ENCODE results near the gene ADAMTS13. TPM values are rescaled to one million over a fixed set of nuclear protein-coding genes. Genes with fewer than 3 reads are reported as not detected.

ADAMTS13 gene
- total RNA-seq, 1 experiment from 2014 or later = 12.0 TPM

DNA sequence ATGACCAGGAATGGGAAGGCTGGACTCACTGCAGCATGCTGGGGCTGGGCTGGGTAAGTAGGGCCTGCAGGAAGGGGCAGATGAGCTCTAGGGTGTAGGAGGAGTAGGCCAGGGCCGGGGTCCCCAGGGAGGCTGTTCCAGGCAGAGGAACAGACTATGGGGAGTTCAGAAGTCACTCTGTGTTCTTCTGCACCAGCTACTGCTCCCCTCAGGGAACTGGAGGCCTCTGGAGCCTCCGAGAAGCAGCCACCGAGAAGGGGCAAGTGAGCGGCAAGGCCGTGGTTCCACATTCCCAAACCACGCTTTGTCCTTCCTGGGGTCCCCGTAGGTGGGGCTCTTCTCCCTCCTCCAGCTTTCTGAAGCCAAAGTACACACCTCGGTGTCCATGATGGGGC, 65.2 kb downstream of the ADAMTS13 start:
- POLR2A ChIA-PET = no interaction called here
- no peak for DNase-seq (ENCODE audit: low spot score)
- Mint-ChIP-seq H3K27ac (no peak overlapping the region), H3K36me3 (no peaks in the 10 kb centered on the region), H3K4me3 (no peak overlapping the region), H3K4me1 (no peaks in the 10 kb centered on the region), H3K27me3 (ENCODE audit: low read depth) (peaks cover 4% of the 10 kb centered on the region; the same call in 1 of the 2 replicates), H3K9me3 (no peaks in the 10 kb centered on the region)
- no peak for ATAC-seq
- CTCF ChIA-PET = interaction anchor here (0.7 to 2.0 kb wide), 14 partner anchors 9 to 229 kb away, joined by 3 to 29 read pairs (median 4); partner anchors contain the start of genes CACFD1, SLC2A6 and STKLD1
- TF ChIP-seq, protein P1, sequence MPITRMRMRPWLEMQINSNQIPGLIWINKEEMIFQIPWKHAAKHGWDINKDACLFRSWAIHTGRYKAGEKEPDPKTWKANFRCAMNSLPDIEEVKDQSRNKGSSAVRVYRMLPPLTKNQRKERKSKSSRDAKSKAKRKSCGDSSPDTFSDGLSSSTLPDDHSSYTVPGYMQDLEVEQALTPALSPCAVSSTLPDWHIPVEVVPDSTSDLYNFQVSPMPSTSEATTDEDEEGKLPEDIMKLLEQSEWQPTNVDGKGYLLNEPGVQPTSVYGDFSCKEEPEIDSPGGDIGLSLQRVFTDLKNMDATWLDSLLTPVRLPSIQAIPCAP (CRISPR knock-in tag; IDR thresholded peaks at IDR 0.05) = no peak
- TF ChIP-seq ZNF232 (CRISPR knock-in tag; IDR thresholded peaks at IDR 0.05) (no peak), MXD4 (CRISPR knock-in tag; IDR thresholded peaks at IDR 0.05; ENCODE audit: borderline replicate concordance) (no peak), EMX1 (CRISPR knock-in tag; IDR thresholded peaks at IDR 0.05) (no peak), IRF2 (CRISPR knock-in tag; IDR thresholded peaks at IDR 0.05; ENCODE audit: borderline replicate concordance, low read depth) (no peak), TCF7 (CRISPR knock-in tag; IDR thresholded peaks at IDR 0.05; ENCODE audit: low read depth) (no peak), NFATC4 (CRISPR knock-in tag; IDR thresholded peaks at IDR 0.05) (no peak), ZNF671 (CRISPR knock-in tag; IDR thresholded peaks at IDR 0.05) (no peak)
- TF ChIP-seq, protein P2, sequence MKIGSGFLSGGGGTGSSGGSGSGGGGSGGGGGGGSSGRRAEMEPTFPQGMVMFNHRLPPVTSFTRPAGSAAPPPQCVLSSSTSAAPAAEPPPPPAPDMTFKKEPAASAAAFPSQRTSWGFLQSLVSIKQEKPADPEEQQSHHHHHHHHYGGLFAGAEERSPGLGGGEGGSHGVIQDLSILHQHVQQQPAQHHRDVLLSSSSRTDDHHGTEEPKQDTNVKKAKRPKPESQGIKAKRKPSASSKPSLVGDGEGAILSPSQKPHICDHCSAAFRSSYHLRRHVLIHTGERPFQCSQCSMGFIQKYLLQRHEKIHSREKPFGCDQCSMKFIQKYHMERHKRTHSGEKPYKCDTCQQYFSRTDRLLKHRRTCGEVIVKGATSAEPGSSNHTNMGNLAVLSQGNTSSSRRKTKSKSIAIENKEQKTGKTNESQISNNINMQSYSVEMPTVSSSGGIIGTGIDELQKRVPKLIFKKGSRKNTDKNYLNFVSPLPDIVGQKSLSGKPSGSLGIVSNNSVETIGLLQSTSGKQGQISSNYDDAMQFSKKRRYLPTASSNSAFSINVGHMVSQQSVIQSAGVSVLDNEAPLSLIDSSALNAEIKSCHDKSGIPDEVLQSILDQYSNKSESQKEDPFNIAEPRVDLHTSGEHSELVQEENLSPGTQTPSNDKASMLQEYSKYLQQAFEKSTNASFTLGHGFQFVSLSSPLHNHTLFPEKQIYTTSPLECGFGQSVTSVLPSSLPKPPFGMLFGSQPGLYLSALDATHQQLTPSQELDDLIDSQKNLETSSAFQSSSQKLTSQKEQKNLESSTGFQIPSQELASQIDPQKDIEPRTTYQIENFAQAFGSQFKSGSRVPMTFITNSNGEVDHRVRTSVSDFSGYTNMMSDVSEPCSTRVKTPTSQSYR (CRISPR knock-in tag; IDR thresholded peaks at IDR 0.05) = no peak
- TF ChIP-seq, protein P3, sequence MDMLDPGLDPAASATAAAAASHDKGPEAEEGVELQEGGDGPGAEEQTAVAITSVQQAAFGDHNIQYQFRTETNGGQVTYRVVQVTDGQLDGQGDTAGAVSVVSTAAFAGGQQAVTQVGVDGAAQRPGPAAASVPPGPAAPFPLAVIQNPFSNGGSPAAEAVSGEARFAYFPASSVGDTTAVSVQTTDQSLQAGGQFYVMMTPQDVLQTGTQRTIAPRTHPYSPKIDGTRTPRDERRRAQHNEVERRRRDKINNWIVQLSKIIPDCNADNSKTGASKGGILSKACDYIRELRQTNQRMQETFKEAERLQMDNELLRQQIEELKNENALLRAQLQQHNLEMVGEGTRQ (CRISPR knock-in tag; IDR thresholded peaks at IDR 0.05) = no peak
- TF ChIP-seq, protein P4, sequence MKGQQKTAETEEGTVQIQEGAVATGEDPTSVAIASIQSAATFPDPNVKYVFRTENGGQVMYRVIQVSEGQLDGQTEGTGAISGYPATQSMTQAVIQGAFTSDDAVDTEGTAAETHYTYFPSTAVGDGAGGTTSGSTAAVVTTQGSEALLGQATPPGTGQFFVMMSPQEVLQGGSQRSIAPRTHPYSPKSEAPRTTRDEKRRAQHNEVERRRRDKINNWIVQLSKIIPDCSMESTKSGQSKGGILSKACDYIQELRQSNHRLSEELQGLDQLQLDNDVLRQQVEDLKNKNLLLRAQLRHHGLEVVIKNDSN (CRISPR knock-in tag; IDR thresholded peaks at IDR 0.05) = no peak
- TF ChIP-seq, protein P5, sequence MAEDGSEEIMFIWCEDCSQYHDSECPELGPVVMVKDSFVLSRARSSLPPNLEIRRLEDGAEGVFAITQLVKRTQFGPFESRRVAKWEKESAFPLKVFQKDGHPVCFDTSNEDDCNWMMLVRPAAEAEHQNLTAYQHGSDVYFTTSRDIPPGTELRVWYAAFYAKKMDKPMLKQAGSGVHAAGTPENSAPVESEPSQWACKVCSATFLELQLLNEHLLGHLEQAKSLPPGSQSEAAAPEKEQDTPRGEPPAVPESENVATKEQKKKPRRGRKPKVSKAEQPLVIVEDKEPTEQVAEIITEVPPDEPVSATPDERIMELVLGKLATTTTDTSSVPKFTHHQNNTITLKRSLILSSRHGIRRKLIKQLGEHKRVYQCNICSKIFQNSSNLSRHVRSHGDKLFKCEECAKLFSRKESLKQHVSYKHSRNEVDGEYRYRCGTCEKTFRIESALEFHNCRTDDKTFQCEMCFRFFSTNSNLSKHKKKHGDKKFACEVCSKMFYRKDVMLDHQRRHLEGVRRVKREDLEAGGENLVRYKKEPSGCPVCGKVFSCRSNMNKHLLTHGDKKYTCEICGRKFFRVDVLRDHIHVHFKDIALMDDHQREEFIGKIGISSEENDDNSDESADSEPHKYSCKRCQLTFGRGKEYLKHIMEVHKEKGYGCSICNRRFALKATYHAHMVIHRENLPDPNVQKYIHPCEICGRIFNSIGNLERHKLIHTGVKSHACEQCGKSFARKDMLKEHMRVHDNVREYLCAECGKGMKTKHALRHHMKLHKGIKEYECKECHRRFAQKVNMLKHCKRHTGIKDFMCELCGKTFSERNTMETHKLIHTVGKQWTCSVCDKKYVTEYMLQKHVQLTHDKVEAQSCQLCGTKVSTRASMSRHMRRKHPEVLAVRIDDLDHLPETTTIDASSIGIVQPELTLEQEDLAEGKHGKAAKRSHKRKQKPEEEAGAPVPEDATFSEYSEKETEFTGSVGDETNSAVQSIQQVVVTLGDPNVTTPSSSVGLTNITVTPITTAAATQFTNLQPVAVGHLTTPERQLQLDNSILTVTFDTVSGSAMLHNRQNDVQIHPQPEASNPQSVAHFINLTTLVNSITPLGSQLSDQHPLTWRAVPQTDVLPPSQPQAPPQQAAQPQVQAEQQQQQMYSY (CRISPR knock-in tag; IDR thresholded peaks at IDR 0.05) = no peak
- TF ChIP-seq, protein P6, sequence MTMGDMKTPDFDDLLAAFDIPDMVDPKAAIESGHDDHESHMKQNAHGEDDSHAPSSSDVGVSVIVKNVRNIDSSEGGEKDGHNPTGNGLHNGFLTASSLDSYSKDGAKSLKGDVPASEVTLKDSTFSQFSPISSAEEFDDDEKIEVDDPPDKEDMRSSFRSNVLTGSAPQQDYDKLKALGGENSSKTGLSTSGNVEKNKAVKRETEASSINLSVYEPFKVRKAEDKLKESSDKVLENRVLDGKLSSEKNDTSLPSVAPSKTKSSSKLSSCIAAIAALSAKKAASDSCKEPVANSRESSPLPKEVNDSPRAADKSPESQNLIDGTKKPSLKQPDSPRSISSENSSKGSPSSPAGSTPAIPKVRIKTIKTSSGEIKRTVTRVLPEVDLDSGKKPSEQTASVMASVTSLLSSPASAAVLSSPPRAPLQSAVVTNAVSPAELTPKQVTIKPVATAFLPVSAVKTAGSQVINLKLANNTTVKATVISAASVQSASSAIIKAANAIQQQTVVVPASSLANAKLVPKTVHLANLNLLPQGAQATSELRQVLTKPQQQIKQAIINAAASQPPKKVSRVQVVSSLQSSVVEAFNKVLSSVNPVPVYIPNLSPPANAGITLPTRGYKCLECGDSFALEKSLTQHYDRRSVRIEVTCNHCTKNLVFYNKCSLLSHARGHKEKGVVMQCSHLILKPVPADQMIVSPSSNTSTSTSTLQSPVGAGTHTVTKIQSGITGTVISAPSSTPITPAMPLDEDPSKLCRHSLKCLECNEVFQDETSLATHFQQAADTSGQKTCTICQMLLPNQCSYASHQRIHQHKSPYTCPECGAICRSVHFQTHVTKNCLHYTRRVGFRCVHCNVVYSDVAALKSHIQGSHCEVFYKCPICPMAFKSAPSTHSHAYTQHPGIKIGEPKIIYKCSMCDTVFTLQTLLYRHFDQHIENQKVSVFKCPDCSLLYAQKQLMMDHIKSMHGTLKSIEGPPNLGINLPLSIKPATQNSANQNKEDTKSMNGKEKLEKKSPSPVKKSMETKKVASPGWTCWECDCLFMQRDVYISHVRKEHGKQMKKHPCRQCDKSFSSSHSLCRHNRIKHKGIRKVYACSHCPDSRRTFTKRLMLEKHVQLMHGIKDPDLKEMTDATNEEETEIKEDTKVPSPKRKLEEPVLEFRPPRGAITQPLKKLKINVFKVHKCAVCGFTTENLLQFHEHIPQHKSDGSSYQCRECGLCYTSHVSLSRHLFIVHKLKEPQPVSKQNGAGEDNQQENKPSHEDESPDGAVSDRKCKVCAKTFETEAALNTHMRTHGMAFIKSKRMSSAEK (CRISPR knock-in tag; IDR thresholded peaks at IDR 0.05; ENCODE audit: borderline replicate concordance) = no peak
- TF ChIP-seq, protein P7, sequence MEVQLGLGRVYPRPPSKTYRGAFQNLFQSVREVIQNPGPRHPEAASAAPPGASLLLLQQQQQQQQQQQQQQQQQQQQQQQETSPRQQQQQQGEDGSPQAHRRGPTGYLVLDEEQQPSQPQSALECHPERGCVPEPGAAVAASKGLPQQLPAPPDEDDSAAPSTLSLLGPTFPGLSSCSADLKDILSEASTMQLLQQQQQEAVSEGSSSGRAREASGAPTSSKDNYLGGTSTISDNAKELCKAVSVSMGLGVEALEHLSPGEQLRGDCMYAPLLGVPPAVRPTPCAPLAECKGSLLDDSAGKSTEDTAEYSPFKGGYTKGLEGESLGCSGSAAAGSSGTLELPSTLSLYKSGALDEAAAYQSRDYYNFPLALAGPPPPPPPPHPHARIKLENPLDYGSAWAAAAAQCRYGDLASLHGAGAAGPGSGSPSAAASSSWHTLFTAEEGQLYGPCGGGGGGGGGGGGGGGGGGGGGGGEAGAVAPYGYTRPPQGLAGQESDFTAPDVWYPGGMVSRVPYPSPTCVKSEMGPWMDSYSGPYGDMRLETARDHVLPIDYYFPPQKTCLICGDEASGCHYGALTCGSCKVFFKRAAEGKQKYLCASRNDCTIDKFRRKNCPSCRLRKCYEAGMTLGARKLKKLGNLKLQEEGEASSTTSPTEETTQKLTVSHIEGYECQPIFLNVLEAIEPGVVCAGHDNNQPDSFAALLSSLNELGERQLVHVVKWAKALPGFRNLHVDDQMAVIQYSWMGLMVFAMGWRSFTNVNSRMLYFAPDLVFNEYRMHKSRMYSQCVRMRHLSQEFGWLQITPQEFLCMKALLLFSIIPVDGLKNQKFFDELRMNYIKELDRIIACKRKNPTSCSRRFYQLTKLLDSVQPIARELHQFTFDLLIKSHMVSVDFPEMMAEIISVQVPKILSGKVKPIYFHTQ (CRISPR knock-in tag; IDR thresholded peaks at IDR 0.05) = no peak
